Measurements from ENCODE around the gene TNFAIP8L1.

TNFAIP8L1 gene

GRCh38 chr19:4645718-4646117, 6.4 kb downstream of the TNFAIP8L1 start:
- no peak overlapping the region for H2AFZ ChIP-seq (ENCODE audit: low read length)
- no peak for TF ChIP-seq CTCF (conservative IDR thresholded peaks at IDR 0.05; ENCODE audit: low read length)
- no peak for TF ChIP-seq EZH2phosphoT487 (IDR thresholded peaks at IDR 0.05; ENCODE audit: borderline replicate concordance)
- H3K4me3 ChIP-seq (ENCODE audit: low read length, poor library complexity, severe bottlenecking), result no peak overlapping the region
- peaks cover 29% of the 10 kb centered on the region for H3K79me2 ChIP-seq (ENCODE audit: insufficient read depth, low read length)
- no peaks in the 10 kb centered on the region for H3F3A ChIP-seq (ENCODE audit: low read depth)
- no peaks in the 10 kb centered on the region for H3K27me3 ChIP-seq (ENCODE audit: insufficient read depth, low read length, poor library complexity, severe bottlenecking)
- no peaks in the 10 kb centered on the region for H3K36me3 ChIP-seq (ENCODE audit: insufficient read depth, low read length)
- peaks cover 10% of the 10 kb centered on the region for H3K4me1 ChIP-seq (ENCODE audit: insufficient read depth, low read length, poor library complexity, severe bottlenecking)
- H3K4me2 ChIP-seq (ENCODE audit: low read depth, low read length, poor library complexity, severe bottlenecking), result no peak overlapping the region
- H3K9ac ChIP-seq (ENCODE audit: low read depth, low read length, poor library complexity, severe bottlenecking), result no peak overlapping the region
- H3K9me2 ChIP-seq (replicated peaks; ENCODE audit: low read depth, low read length), result no peaks in the 10 kb centered on the region
- H3K9me3 ChIP-seq (ENCODE audit: insufficient read depth, low read depth, low read length), result no peaks in the 10 kb centered on the region
- peaks cover 4% of the 10 kb centered on the region for H4K20me1 ChIP-seq (ENCODE audit: insufficient read depth, low read length, poor library complexity, severe bottlenecking)

- Histone ChIP-seq H3K9ac (ENCODE audit: low read depth, low read length, poor library complexity, severe bottlenecking) (no peak overlapping the region), H3K79me2 (ENCODE audit: insufficient read depth, low read length) (peaks cover 10% of the 10 kb centered on the region; the same call in 1 of the 2 replicates), H2AFZ (ENCODE audit: low read length) (no peak overlapping the region), H3K9me3 (ENCODE audit: insufficient read depth, low read depth, low read length) (no peaks in the 10 kb centered on the region), H4K20me1 (ENCODE audit: insufficient read depth, low read length, poor library complexity, severe bottlenecking) (no peaks in the 10 kb centered on the region), H3K27me3 (ENCODE audit: insufficient read depth, low read length, poor library complexity, severe bottlenecking) (no peaks in the 10 kb centered on the region), H3K4me3 (ENCODE audit: low read length, poor library complexity, severe bottlenecking) (no peak overlapping the region), H3K4me2 (ENCODE audit: low read depth, low read length, poor library complexity, severe bottlenecking) (no peak overlapping the region), H3K36me3 (ENCODE audit: insufficient read depth, low read length) (peaks cover 11% of the 10 kb centered on the region; the same call in 1 of the 2 replicates), H3F3A (ENCODE audit: low read depth) (no peaks in the 10 kb centered on the region), H3K4me1 (ENCODE audit: insufficient read depth, low read length, poor library complexity, severe bottlenecking) (no peaks in the 10 kb centered on the region), H3K9me2 (replicated peaks; ENCODE audit: low read depth, low read length) (no peaks in the 10 kb centered on the region)
- TF ChIP-seq CTCF (conservative IDR thresholded peaks at IDR 0.05; ENCODE audit: low read length), result no peak
- TF ChIP-seq EZH2phosphoT487 (IDR thresholded peaks at IDR 0.05; ENCODE audit: borderline replicate concordance), result no peak
These were observed 8.6 kb downstream of the TNFAIP8L1 start for GRCh38 chr19:4647676-4648644.

- peaks cover 10% of the 10 kb centered on the region; the same call in 1 of the 2 replicates for H3K79me2 ChIP-seq (ENCODE audit: insufficient read depth, low read length)
These were observed 10.2 kb downstream of the TNFAIP8L1 start for GRCh38 chr19:4649392-4650047.

More at GRCh38 chr19:4649392-4650047, 10.2 kb downstream of the TNFAIP8L1 start:
- TF ChIP-seq CTCF (conservative IDR thresholded peaks at IDR 0.05; ENCODE audit: low read length), result no peak
- Histone ChIP-seq H3K4me3 (ENCODE audit: low read length, poor library complexity, severe bottlenecking) (no peak overlapping the region), H3K4me2 (ENCODE audit: low read depth, low read length, poor library complexity, severe bottlenecking) (no peak overlapping the region), H3K9me2 (replicated peaks; ENCODE audit: low read depth, low read length) (no peaks in the 10 kb centered on the region), H3K9ac (ENCODE audit: low read depth, low read length, poor library complexity, severe bottlenecking) (no peak overlapping the region), H2AFZ (ENCODE audit: low read length) (no peak overlapping the region), H3K27me3 (ENCODE audit: insufficient read depth, low read length, poor library complexity, severe bottlenecking) (no peaks in the 10 kb centered on the region), H3K4me1 (ENCODE audit: insufficient read depth, low read length, poor library complexity, severe bottlenecking) (no peaks in the 10 kb centered on the region), H3K36me3 (ENCODE audit: insufficient read depth, low read length) (peaks cover 12% of the 10 kb centered on the region; the same call in 1 of the 2 replicates), H4K20me1 (ENCODE audit: insufficient read depth, low read length, poor library complexity, severe bottlenecking) (no peaks in the 10 kb centered on the region), H3K9me3 (ENCODE audit: insufficient read depth, low read depth, low read length) (no peaks in the 10 kb centered on the region), H3F3A (ENCODE audit: low read depth) (no peaks in the 10 kb centered on the region)

Data from Loucy (cell line).